HG03060 (cell line): ENCODE data around the gene CDKN1C.
"Not testable (repeated sequence)": the region's sequence is repeated elsewhere in the genome, so short reads cannot be mapped to it uniquely, and the experiment has no call there.

Source experiments
- ATAC-seq: cut with Tn5 transposase; IDR thresholded peaks from one replicate; pipeline ENCODE4 v1.9.1; 2021; ENCODE audit warnings: low read depth, moderate number of reproducible peaks; ENCODE audit not compliant: unreplicated experiment

The CDKN1C gene

GRCh38 chr11:2909133-2909902 is 23.7 kb upstream of the CDKN1C start:
- ATAC-seq, result no peak

GRCh38 chr11:2908130-2908529 is 22.6 kb upstream of the CDKN1C start:
- ATAC-seq, result no peak

- ATAC-seq, result not testable (repeated sequence)
These were observed 19.7 kb upstream of the CDKN1C start for GRCh38 chr11:2905299-2905698.

GRCh38 chr11:2904153-2905052 is 18.8 kb upstream of the CDKN1C start:
- no peak for ATAC-seq

GRCh38 chr11:2903672-2904011 is 18.1 kb upstream of the CDKN1C start:
- no peak for ATAC-seq

- no peak for ATAC-seq
These were observed 17.5 kb upstream of the CDKN1C start for GRCh38 chr11:2902784-2903671.

- peak; percentile 64 for ATAC-seq
These were observed 16.5 kb upstream of the CDKN1C start for GRCh38 chr11:2901854-2902783.

- no peak for ATAC-seq
These were observed 15.7 kb upstream of the CDKN1C start for GRCh38 chr11:2901196-2901796.

- no peak for ATAC-seq
These were observed 13.7 kb upstream of the CDKN1C start for GRCh38 chr11:2899080-2899783.

- no peak for ATAC-seq
These were observed 12.9 kb upstream of the CDKN1C start for GRCh38 chr11:2898366-2899079.

GRCh38 chr11:2897048-2897447 is 11.5 kb upstream of the CDKN1C start:
- ATAC-seq, result no peak

GRCh38 chr11:2896047-2896446 is 10.5 kb upstream of the CDKN1C start:
- ATAC-seq, result no peak

GRCh38 chr11:2893935-2894334 is 8.4 kb upstream of the CDKN1C start:
- ATAC-seq, result no peak

- no peak for ATAC-seq
These were observed 7.5 kb upstream of the CDKN1C start for GRCh38 chr11:2892967-2893528.

GRCh38 chr11:2892215-2892966 is 6.8 kb upstream of the CDKN1C start:
- no peak for ATAC-seq

GRCh38 chr11:2891326-2892214 is 6.0 kb upstream of the CDKN1C start:
- no peak for ATAC-seq
